H54 (cell line): ENCODE results near the gene HSBP1L1.

Source experiments
- DNase-seq: peaks from one replicate; pipeline ENCODE4 v3.0.0; 2011; ENCODE audit warnings: low spot score, mixed read lengths; ENCODE audit not compliant: insufficient read length
- FAIRE-seq: peaks from 3 replicates; lab custom pipeline; 2011; peaks lifted over from hg19 to GRCh38; lab: Jason Lieb, UNC
- POLR2A ChIP-seq: IDR thresholded peaks from 2 replicates; pipeline ENCODE4 v1.6.1; 2011; ENCODE audit warnings: low read depth, mild to moderate bottlenecking, low read length

HSBP1L1 gene

DNA sequence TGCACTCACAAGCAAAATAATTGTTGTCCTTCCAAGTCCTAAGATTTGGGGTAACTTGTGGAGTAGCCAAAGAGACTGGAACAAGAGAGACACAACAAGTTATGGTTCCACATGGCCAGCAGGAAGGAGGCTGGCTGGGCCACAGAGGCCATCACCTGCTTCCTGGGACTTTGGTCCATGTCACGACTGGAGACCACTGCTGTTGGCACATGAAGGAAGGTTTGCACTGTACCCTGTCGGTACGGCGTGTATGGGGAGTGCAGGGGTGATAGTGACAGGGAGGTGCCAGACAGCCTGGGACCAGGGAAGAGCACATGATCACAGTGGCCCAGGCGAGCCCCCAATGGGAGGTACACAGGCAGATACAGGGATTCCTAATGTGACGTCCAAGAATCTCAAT is 28.5 kb upstream of the HSBP1L1 start:
- no peak for DNase-seq
- no peak for TF ChIP-seq POLR2A
- no peak for FAIRE-seq

DNA sequence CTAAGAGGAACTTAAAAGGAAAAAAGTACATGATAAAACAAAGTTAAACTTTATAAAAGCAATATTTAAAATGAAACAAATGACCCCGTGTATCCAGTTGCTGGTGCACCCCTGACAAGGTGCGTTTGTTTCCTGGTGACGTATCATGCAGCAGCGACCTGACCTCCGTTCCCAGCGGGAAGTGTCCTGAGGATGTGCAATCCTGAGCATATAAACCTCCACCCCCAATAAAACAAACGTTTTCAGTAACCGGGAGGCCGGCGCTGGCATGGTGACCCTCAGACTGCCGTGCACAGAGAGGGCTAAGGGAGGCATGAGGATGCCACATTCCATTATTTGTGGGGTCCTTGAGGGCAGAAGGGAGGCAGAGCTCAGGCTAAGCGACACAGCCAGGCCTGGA is 27.8 kb upstream of the HSBP1L1 start:
- FAIRE-seq: no peak
- TF ChIP-seq POLR2A: no peak
- no peak for DNase-seq

DNA sequence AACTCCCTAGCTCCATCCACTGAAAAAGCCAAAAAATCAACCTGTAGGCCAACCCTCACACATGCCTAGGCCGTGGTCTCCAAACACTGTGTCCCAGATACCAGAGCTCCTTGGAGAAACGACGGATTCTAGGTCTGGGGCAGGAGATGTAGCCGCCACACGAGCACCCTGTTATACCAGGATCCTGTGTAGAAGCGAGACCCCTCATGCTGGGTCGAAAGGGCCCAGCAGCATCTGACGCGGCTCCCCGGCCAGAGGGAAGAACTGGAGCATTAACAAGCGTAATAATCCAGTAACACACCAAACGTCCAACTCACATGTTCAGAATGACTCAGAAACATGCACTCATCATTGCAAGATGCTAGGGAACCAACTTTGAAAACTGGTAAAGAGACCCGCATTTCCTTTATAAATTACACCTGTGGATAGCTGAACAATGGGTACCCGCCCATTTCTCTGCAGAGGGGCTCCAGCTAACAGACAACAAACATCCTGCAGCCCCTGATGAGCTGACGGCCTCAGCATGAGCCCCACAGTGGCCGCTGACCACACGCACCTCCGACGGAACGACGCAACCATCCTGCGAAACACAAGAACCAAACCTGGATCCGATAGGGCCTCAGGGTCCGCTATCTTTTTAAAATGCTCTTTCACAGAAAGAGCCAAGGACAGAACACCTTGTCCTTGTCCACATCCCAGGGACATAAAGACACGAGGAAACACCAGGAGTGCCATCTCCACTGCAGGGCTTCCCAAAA is 27.2 kb upstream of the HSBP1L1 start:
- DNase-seq: no peak
- no peak for TF ChIP-seq POLR2A
- FAIRE-seq: no peak

DNA sequence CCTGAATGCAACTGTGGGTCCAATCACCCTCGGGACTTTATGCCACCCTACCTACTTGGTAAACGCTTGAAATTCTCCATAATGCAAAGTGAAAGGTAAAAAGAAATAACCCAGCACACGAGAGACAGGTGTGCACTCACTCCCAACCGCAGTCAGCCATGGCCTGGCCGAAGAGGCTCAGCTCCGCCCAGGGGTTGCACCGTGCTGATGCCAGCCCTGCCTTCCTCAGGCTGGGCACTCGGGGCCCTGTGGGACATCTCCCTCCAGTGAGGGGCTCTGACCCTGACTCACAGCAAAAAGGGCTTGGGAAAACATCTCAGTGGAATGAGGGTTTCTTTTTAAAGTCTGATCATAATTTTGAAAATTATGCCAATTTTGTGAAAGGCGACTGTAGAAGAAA is 26.2 kb upstream of the HSBP1L1 start:
- DNase-seq: no peak
- no peak for TF ChIP-seq POLR2A
- FAIRE-seq: no peak

DNA sequence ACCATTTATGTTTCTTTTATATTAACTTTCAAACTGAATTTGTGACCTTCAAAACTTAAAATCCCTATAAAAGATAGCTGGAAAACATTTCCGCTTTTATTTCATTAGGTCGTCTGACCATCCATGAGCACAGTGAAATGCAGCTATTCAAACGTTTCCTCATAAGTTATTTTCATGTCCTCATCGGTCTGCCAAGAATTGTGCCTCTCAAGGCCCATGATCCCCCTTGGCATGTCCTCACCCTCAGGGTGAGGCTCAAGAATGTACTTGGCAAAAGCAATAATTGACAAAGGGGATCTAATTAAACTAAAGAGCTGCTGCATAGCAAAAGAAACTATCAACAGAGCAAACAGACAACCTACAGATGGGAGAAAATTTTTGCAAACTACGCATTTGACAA is 25.3 kb upstream of the HSBP1L1 start:
- no peak for FAIRE-seq
- TF ChIP-seq POLR2A: no peak

DNA sequence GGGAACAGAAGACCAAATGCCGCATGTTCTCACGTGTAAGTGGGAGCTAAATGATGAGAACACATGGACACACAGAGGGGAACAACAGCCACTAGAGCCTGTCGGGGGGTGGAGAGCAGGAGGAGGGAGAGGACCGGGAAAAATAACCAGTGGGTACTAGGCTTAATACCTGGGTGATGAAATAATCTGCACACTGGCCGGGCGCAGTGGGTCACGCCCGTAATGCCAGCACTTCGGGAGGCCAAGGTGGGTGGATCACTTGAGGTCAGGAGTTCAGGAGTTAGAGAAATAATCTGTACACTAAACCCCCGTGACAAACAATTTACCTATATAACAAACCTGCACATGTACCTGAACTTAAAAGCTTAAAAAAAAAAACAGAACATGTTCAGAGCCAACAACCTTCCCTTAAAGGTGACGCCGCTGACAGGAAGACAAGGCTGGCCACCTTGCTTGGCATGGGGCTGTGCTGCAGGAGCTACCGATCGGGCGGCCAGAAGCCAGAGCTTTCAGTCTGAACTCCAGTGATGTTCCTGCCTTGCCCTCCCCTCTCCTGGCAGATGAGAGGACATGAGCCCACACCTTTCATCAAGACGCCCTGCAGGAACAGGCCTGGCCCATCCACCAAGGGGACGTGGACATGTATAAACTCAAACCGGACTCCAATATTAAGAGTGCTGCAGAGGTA is 24.2 kb upstream of the HSBP1L1 start:
- FAIRE-seq (no peak), DNase-seq (no peak)
- TF ChIP-seq POLR2A: no peak

More for the DNA sequence above, 25.3 kb upstream of the HSBP1L1 start:
- DNase-seq: no peak

DNA sequence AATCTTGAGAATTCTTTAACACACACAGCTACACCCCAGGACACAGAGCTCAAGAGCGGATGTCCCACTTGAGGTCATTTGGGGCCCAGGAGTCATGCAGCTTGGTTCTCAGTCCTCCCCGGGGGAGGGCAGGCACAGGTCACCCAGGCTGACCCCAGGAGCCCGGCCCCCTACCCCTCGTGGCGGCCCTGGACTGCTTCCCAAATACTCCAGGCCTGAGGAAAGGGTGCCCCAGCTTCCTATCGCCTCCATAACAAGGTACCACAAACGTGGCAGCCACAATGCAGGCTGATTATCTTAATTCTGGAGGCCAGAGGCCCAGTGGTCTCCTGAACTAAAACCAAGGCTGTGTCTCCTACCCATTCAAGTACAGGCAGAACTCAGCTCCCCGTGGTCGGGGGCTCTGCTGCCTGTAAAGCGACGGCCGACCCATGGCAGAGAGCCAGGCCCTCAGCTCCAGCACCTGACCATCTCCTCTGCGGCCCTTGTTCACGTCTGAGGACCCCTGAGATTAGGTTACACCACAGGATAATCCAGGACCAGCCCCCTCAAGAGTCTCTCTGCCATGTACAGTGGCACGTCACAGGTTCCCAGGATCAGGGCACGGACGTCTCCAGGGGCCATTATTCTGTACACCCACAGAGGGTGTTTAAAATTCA is 23.5 kb upstream of the HSBP1L1 start:
- DNase-seq (no peak), FAIRE-seq (no peak)
- TF ChIP-seq POLR2A: no peak

DNA sequence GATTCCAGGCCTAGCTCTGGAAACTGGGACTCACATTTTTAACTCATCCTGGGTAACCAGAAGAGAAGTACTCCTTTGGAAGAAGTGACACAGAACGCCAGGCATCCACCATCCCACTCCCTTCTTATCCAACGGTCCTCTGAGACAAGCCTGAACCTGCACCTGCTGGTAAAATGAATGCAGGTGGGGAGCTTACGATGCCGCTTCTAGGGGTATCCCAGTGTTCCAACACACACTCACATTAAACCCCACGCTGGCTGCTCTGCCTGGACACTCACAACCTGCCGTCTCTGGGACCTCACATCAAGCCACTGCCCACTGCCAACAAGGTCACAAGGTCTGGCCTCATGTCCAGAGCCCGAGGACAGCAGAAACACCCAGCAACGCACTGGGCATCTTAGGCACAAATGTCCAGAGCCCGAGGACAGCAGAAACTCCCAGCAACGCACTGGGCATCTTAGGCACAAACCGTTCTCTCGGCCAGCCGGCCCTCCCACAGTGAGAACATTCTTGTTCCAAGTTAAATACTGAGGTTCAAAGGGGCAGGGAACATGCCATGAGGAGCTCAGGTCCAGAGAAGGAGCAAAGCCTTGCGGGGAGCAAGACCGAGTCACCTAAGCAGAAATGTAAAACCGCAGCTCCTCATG is 22.8 kb upstream of the HSBP1L1 start:
- TF ChIP-seq POLR2A: no peak
- DNase-seq (no peak), FAIRE-seq (no peak)

DNA sequence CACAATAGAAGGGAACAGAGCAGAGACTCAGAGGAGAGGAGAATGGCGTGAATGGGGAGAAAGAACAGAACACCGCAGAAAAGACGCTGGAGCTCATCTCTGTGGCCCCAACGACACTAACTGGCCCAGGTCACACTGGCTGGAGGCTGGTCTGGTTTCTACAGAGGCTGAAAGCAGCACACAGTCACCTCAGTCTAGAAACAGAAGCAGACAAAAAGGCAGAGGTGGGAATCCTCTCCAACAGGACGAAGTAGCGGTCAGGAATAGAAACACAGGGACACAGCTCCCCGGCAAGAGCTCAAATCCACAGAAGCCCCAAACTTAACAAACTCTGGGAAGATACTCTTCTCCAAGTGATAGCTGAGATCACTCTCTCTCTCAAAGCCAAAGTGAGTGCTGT is 22.2 kb upstream of the HSBP1L1 start:
- no peak for DNase-seq
- no peak for FAIRE-seq
- TF ChIP-seq POLR2A: no peak

DNA sequence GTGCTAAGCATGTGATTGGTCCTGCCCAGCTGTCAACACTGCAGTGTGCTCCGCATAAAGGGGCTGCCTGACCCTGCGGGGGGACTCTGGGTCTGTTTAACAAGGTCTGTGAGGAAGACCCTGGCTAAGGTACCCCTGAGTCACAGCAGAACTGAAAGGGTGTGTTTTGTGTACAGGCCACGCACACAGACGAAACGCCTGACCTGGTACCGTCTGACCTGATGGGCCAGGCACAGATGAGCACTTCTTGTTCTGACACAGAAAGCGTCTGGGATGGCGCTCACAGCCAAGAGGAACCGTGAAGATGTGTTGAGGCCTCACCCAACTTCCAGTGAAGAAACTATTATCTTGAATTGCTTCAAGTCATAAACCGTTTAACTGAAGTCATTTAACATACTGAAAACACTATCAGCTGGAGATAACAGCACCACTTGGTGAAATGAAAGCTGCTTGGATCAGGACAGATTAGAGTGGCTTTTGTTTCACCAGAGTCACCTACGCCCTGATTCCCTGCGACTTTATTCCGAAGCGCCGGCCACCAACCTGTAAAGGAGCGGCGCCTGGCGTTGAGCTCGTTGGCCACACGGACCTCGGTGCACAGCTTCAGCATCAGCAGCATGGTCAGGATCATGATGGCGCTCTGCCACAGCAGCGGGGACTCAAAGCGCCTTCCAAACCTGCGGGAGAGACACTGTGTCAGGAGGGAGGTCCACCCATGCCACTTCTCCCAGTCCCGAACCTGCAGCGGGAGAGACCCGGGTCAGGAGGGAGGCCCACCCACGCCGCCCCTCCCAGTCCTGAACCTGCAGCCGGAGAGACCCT is 21.4 kb upstream of the HSBP1L1 start:
- no peak for TF ChIP-seq POLR2A
- no peak for FAIRE-seq
- DNase-seq: no peak

DNA sequence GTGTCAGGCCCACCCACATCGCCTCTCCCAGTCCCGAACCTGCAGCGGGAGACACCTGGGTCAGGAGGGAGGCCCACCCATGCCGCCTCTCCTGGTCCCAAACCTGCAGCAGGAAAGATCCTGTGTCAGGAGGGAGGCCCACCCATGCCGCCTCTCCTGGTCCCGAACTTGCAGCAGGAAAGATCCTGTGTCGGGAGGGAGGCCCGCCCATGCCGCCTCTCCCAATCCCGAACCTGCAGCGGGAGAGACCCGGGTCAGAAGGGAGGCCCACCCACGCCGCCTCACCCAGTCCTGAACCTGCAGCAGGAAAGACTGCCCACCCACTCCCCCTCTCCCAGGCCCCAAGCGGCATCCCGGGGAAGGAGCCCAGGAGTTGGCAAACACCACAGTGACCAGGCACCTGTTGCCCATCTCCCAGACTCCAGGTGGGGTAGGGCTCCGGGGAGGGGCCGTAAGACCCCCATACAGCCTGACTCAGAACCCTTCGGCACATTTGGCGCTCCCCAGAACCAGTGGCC is 20.8 kb upstream of the HSBP1L1 start:
- TF ChIP-seq POLR2A: no peak
- FAIRE-seq (no peak), DNase-seq (no peak)

DNA sequence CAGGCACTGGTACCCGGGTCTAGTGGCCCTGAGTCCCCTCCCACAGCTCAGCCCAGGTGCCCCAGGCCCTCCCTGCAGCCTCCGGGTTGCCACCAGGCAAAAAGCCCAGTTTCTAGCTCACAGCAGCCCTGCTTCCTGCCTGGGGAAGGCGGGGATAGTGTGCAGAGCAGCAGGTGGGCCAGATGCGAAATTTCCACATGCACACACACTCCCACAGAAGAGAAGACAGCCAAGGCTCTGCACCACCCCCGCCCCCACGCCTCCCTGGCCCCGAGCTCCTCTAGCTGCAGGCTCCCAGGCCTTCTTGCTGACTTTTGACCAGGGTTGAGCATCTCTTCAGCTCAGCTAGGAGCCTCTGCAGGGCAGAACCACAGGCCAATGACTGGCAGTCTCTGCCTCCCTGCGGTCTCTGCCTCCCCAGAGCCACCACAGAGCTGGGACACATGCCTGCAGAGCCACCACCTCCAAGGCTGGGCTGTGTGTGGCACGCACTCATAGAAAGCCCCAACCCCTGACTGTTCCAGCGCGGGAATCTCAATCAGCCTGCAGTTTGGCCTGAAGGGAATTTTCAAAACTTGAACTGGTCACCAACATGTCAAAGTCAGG is 20.2 kb upstream of the HSBP1L1 start:
- no peak for FAIRE-seq
- TF ChIP-seq POLR2A: no peak
- no peak for DNase-seq

DNA sequence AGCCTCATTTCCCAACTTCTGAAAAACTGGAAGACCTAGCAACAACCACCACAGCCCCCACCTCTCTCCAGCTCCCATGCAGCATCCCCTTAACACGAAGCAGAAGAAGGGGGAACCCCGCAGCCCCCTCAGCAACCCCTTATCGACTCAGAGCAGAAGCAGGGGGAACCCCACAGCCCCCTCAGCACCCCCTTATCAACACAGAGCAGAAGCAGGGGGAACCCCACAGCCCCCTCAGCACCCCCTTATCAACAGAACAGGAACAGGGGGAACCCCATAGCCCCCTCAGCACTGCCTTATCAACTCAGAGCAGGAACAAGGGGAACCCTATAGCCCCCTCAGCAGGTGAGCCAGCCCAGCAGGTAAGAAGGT is 19.7 kb upstream of the HSBP1L1 start:
- no peak for FAIRE-seq
- TF ChIP-seq POLR2A: no peak
- no peak for DNase-seq
